Endometrial microvascular endothelial cells (primary cell): ENCODE results near the gene MAST2. TPM values are rescaled to one million over a fixed set of nuclear protein-coding genes. Genes with fewer than 3 reads are reported as not detected.
"Not testable (repeated sequence)": the region's sequence is repeated elsewhere in the genome, so short reads cannot be mapped to it uniquely, and the experiment has no call there.

Source experiments
- in situ Hi-C: cut with HindIII; loops from 2 replicates; pipeline ENCODE4 v1.10.0; 2017; ENCODE audit warnings: low sequenced_read_pairs, low pct_unique_long_range_greater_than_20kb; ENCODE audit errors: inconsistent ontology term
- total RNA-seq: library from RNA; depleted of rRNA; stranded (reverse); fragments of >200 nt; gene quantifications from one replicate; pipeline ENCODE4 v1.2.3, GENCODE V29; 2015; ENCODE audit errors: inconsistent ontology term

Gene MAST2
- total RNA-seq, 1 donor from 2014 or later = 17.6 TPM

DNA sequence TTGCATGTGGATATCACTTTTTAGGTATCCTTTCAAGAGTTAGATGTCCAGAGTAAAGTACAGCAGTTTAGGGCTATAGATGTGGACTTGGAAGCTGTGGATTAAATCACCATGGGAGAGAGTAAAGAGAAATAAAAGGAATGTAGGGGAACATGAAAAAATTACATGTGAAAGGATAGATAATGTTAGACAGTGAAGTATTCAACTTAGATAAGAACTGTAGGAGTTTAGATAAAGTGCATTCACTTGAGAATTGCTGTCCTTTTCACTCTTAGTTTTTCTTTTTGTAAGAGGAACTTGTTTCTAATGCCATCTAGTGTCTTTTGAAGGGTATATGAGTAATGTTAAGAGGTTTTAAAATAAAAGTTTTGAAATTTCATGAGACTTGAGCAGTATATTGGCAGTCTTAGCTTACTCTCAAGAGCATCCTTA, 40.1 kb downstream of the MAST2 start:
- in situ Hi-C loops = no loop called here

DNA sequence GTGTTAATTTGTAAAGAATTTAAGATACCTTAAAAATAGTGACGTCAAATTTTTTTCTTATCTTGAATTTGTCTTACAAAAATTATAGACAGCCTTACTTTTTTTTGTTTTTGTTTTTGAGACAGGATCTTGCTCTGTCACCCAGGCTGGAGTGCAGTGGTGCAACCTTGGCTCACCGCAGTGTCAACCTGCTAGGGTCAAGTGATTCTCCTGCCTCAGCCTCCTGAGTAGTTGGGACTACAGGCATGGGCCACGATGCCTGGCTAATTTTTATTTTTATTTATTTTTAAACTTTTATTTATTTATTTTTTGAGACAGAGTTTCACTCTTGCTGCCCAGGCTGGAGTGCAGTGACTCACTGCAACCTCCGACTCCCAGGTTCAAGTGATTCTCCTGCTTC, 40.6 kb downstream of the MAST2 start:
- in situ Hi-C loops = not testable (repeated sequence)

- in situ Hi-C loops = no loop called here
Observed at GRCh38 chr1:45846931-45847330, 43.5 kb downstream of the MAST2 start.

- in situ Hi-C loops = no loop called here
Observed at GRCh38 chr1:45848097-45848496, 44.7 kb downstream of the MAST2 start.

DNA sequence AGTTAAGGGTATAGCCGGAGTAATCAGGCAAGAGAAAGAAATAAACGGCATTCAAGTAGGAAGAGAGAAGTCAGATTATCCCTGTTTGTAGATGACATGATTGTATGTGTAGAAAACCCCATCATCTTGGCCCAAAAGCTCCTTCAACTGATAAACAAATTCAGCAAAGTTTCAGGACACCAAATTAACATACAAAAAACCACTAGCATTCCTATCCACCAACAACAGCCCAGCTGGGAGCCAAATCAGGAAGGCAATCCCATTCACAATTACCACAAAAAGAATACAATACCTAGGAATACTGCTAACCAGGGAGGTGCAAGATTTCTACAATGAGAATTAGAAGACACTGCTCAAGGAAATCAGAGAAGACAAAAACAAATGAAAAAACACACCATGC, 45.3 kb downstream of the MAST2 start:
- in situ Hi-C loops = no loop called here

DNA sequence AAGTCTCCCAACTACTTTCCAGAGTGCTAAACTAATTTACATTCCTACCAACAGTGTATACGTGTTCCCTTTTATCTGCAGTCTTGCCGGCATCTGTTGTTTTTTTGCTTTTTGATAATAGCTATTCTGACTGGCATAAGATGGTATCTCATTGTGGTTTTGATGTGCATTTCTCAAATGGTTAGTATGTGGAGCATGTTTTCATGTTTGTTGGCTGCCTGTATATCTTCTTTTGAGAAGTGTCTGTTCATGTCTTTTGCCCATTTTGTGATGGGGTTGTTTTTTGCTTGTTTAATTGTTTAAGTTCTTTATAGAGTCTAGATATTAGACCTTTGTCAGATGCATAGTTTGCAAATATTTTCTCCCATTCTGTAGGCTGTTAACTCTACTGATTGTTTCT, 46.6 kb downstream of the MAST2 start:
- in situ Hi-C loops = no loop called here

DNA sequence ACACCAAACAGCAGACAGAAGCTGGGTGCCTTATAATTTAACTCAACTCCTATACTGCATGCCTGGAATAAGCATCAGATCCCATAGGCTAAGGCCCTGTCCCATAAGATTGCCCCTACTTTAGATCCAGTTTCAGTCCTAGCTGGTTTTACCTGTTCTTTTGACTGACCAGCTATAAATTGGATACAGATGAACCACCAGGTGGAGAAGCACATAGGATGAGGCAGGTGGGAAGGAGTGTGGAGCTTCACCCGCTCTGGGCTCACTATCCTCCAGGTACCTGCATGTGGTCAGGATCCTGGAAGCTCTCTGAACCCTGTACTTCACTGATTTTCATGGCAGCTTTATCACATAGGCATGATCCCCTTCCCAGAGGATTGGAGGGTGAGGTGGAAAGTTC, 51.3 kb downstream of the MAST2 start:
- in situ Hi-C loops = no loop called here

DNA sequence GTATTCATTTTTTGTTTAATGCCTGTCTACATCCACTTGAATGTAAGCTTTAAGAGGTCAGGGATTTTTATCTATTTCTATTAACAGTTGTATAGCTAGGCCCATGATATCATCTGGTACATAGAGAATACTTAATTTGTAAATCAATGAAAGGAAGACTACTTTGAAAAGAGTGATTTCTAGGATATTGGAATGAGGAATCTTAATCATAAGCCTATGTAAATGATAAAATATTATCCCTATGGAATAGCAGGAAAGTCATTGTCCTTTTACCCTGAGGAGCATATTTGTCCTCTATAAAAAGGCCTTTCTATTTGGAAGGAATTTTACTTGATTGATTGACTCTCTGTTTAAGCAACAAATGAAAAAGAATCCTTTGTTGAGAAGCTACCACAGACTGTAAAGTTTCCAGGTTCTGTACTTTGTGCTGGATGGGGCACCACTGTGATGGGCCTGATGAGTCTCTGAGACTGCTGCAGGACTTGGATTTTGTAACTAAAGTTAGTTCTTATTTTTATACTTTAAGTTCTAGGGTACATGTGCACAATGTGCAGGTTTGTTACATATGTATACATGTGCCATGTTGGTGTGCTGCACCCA, 53.8 kb downstream of the MAST2 start:
- in situ Hi-C loops = no loop called here

- in situ Hi-C loops = not testable (repeated sequence)
Observed at GRCh38 chr1:45857755-45858492, 54.5 kb downstream of the MAST2 start.

GRCh38 chr1:45859221-45859620, 55.8 kb downstream of the MAST2 start:
- in situ Hi-C loops = no loop called here

DNA sequence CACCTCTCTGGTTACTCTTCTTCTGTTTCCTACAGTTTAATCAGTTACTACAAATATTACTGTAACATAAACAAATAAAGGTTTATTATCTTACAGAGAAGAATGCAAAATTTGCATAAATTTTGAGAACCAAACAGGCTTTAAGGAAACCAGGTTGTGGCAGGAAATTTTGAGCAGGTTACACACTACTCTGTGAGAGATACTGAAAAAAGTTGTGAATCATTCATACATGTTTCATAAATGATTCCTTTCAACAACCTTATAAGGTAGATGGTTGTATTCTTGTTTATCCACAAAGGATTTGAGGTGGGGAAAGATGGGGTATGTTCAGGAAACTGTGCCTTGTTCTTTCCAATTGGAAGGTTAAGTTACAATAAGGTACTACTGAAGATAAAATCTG, 58.6 kb downstream of the MAST2 start:
- in situ Hi-C loops = no loop called here

DNA sequence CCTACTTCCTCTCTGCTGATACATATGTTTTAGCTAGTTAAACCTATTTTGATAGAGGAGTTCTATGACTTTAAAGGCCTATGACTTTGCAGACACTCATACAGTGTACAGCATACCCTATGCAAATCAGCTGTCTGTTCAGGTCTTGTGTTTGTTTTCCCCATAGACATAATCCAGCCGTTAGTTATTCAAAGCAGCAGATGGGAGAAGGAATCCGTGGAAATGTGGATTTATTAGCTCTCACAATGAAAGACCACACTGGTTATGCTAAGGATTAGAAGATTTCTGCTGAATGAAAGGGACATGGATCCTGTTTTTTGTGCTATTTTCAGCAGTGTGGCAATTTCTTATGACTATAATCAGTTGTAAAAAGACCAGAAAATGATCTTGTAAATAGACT, 59.8 kb downstream of the MAST2 start:
- in situ Hi-C loops = no loop called here

DNA sequence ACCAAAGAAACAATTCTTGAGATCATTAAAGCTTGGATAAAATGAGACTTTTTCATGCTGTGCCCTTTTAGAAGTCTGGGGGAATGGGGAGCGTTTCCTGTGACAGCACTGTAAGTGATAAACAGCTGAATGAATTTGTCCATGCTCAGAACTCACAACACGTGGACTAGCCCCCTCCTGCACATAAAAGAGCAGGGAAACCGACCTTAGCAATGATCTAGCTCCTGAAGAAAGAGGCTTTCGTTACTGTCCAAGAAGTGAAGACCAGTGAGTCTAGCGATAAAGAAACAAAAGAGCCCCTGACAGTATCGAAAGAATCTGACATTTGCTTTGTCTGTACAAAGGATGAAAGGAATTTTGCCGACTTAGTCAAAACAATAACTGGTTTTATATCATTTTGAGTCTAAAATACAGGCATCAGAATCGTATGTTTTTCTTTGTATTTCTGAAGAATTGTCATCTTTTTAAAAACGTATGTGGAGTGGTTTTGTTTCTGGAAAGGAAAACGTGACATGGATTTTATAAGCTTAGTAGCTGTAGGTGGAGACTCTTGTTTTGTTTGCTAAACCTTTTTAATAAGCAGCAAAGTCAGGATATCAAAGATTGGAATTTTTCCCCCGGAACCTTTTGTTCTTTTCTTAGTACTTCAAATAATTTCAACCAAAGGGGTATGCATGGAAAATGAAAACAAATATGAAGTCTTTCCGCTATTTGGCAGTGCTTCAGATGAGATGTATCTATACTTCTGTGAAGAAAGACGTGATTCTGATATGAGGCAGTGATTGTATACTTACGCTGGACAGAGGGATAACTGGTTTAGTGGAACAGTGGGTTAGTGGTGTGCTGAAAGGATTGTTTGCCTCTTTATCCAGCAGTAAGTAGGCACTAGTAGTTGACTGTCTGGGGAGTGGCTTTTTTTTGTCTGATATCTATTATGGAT, 61.0 kb downstream of the MAST2 start:
- in situ Hi-C loops = no loop called here

DNA sequence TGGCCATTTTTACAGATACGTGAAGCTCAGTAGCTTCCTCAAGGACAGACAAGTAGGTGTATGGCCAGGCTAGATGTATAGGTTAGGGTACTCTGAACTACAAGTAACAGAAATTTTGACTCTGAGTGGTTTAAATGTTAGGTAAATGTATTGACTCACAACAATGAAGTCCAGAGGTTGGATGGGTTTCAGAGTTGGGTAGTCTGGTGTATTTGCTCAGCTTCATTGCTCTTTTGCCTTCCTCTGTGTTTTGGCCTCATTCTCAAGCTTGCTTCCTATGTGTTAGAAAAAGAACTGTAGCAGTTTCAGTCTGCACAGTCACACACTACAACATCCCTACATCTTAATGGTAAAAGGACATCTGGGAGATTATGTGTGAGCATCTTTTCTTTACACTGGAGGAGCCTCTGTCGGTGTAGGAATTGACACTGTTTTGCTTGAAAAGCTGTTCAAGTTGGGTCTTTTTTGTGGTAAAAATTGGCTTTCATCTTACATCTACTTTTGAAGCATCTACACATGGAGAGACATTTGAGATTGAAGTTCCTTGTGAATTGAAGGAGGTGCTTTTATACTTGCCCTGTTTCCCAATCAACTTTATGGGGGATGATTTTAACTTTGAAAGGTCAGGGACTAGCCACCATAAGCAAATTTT, 64.4 kb downstream of the MAST2 start:
- in situ Hi-C loops = no loop called here

GRCh38 chr1:45868861-45869260, 65.4 kb downstream of the MAST2 start:
- in situ Hi-C loops = no loop called here

DNA sequence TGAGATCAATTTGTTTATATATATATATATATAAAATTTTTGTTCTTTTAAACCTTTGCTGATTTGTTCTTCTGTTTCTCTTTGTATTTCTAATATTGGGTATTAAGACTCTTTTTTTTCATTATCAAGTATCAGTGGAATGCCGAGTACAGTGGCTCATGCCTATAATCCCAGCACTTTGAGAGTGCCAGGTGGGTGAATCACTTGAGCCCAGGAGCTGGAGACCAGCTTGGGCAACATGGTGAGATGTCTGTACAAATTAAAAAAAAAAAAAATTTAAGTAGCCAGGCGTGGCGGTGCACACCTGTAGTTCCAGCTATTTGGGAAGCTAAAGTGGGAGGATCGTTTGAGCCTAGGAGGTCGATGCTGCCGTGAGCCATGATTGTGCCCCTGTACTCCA, 67.1 kb downstream of the MAST2 start:
- in situ Hi-C loops = no loop called here

DNA sequence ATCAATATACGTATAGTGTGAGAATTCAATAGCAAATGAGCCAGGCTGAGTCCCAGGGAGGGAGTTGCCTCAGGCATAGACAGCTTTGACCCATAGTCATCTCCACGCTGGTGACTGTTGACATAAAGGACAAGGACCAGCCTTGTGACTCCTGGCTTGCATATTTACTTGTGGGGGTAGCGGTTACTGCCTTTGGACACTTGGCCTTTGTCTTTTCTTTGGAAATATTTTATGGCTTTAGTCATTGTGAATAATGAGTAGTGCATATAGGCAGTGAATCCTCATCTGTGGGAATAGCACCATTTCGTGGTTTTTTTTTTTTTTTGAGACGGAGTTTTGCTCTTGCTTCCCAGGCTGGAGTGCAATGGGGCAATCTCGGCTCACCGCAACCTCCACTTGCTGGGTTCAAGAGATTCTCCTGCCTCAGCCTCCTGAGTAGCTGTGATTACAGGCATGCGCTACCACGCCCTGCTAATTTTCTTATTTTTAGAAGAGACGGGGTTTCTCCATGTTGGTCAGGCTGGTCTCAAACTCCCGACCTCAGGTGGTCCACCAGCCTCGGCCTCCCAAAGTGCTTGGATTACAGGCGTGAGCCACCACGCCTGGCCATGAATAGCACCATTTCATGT, 68.9 kb downstream of the MAST2 start:
- in situ Hi-C loops = not testable (repeated sequence)

DNA sequence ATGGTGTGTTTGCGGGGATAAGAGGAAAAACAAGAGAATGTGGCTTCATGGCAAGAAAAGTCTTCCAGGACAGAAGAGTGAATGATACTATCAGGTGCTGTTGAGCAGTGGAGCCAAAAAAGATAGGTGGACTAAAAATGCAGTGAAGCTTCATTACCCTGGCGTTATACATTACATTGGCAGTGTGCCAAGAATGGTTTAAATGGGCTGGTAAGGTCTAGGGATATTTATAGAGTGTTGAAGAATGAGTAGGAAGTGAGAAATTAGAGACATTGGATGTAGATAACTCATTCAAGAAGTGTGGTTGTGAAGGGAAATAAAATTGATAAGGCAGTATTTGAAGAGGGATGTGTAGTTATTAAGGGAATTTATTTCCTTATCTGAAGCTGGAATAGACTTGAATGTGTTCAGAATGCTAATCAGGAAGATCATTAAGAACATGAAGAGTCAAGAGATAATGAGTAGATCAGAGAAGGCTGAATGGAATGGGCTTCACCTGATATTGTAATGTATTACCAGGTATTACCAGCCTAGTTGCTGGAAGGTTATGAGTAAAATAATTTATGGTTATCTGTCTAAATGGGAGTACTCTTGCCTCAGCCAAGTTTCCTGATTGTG, 72.7 kb downstream of the MAST2 start:
- in situ Hi-C loops = no loop called here
